Brain microvascular endothelial cell (primary cell): ENCODE data around the gene TMEM42.

ENCODE experiments used
- DNase-seq: peaks from one replicate; pipeline ENCODE4 v3.0.0-alpha.2; 2020
- H3K27ac ChIP-seq: fragments of 250-450 bp; sonication (Bioruptor Pico); 2 replicates; pipeline ENCODE4 v1.5.1; 2020; ENCODE audit warnings: mild to moderate bottlenecking, moderate library complexity
- H3K27me3 ChIP-seq: fragments of 250-450 bp; sonication (Bioruptor Pico); replicated peaks from 2 replicates; pipeline ENCODE4 v1.5.1; 2020; ENCODE audit warnings: mild to moderate bottlenecking
- H3K36me3 ChIP-seq: fragments of 250-450 bp; sonication (Bioruptor Pico); replicated peaks from 2 replicates; pipeline ENCODE4 v1.5.1; 2020; ENCODE audit warnings: mild to moderate bottlenecking
- H3K4me3 ChIP-seq: 2 replicates; pipeline ENCODE4 v1.5.1; 2011; ENCODE audit warnings: low read depth, mild to moderate bottlenecking, control low read depth, low read length, moderate library complexity
- CTCF ChIP-seq: IDR thresholded peaks from 2 replicates; pipeline ENCODE4 v1.5.1; 2011; ENCODE audit warnings: low read depth, mild to moderate bottlenecking, moderate library complexity, low read length, control low read depth, inconsistent platforms; ENCODE audit errors: missing control alignments
- in situ Hi-C: cut with HindIII; loops from 2 replicates; pipeline ENCODE4 v1.10.0; 2017; ENCODE audit warnings: low sequenced_read_pairs, low pct_ligation_motif_present

The TMEM42 gene

GRCh38 chr3:44880284-44880683 is 18.6 kb downstream of the TMEM42 start:
- Histone ChIP-seq H3K27me3 (no peaks in the 10 kb centered on the region), H3K27ac (no peak overlapping the region), H3K36me3 (no peaks in the 10 kb centered on the region), H3K4me3 (no peak overlapping the region)
- no peak for TF ChIP-seq CTCF
- DNase-seq, result no peak
- in situ Hi-C loops, result no loop called here

GRCh38 chr3:44883213-44883955 is 21.7 kb downstream of the TMEM42 start:
- Histone ChIP-seq H3K4me3 (no peak overlapping the region), H3K36me3 (no peaks in the 10 kb centered on the region), H3K27me3 (no peaks in the 10 kb centered on the region), H3K27ac (peak overlapping the region; percentile 90)
- in situ Hi-C loops, result no loop called here
- peak; percentile 39 for TF ChIP-seq CTCF
- no peak for DNase-seq

GRCh38 chr3:44883999-44884431 is 22.3 kb downstream of the TMEM42 start:
- no peak for TF ChIP-seq CTCF
- Histone ChIP-seq H3K27ac (peak overlapping the region; percentile 90), H3K27me3 (no peaks in the 10 kb centered on the region), H3K4me3 (no peak overlapping the region), H3K36me3 (no peaks in the 10 kb centered on the region)
- in situ Hi-C loops, result no loop called here
- peak; percentile 94 for DNase-seq

- H3K4me3 ChIP-seq, result no peak overlapping the region
- peak; percentile 98 for DNase-seq
- H3K27ac ChIP-seq, result peak overlapping the region; percentile 90
- H3K36me3 ChIP-seq, result no peaks in the 10 kb centered on the region
- no peaks in the 10 kb centered on the region for H3K27me3 ChIP-seq
- no peak for TF ChIP-seq CTCF
- in situ Hi-C loops, result no loop called here
Observed at GRCh38 chr3:44885618-44886017, 23.9 kb downstream of the TMEM42 start.

- in situ Hi-C loops, result no loop called here
- H3K27me3 ChIP-seq, result no peaks in the 10 kb centered on the region
- H3K4me3 ChIP-seq, result no peak overlapping the region
- TF ChIP-seq CTCF, result no peak
- no peak for DNase-seq
- no peak overlapping the region for H3K27ac ChIP-seq
- no peaks in the 10 kb centered on the region for H3K36me3 ChIP-seq
Observed at GRCh38 chr3:44886561-44886960, 24.8 kb downstream of the TMEM42 start.

- no peak overlapping the region for H3K27ac ChIP-seq
- no peaks in the 10 kb centered on the region for H3K27me3 ChIP-seq
- H3K4me3 ChIP-seq, result no peak overlapping the region
- no peak for DNase-seq
- in situ Hi-C loops, result no loop called here
- no peak for TF ChIP-seq CTCF
- H3K36me3 ChIP-seq, result no peaks in the 10 kb centered on the region
Observed at GRCh38 chr3:44887101-44887500, 25.4 kb downstream of the TMEM42 start.
